ENCODE measurements around the gene PCNA.

Gene PCNA

DNA sequence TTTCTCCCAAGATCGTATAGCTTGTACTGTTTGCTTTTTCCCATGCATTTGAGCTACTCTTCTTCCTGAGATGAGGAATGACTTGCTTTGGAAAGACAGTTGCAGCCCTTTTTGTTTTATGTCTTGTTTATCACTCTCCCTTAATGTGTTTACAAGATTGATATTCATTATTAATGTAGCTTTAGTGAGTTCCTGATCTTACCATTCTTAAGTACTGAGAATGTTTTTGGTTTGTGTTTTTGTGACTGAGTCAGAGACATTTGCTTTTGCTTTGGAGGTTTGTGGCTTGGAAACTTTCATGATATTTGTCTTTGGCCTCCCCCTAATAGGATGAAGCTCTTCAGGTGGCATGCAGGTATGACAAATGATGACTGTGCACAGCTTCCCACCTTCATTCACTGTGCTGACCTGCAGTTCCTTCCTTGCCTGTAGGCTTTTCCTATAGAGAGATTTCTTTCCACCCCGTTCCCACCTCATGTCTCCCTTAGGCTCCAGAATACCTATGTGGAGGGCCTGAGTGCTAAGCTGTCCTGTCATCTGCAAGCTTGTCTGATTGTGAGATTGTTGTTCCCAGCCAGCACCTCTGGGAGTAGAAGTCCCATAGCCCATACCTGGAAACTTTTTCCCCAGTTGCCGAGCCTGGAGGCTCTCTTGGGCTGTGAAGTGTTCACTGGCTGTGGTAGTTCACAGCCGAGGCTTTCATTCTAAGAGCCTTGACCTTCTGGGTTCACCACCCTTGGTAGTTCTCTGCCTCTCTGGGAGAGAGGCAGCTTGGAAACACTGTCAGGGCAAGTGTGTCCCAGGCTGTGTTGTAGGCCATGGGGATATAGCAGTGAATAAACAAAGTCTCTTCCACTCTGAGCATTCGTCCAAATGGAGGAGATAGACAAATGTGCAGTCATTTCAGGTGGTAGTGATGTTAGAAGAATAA, 34.1 kb upstream of the PCNA start:
- H3K27ac ChIP-seq (ENCODE audit: low read length) = no peak overlapping the region
- H3K9ac ChIP-seq (ENCODE audit: low read length in 2 of 2) = no peak overlapping the region

DNA sequence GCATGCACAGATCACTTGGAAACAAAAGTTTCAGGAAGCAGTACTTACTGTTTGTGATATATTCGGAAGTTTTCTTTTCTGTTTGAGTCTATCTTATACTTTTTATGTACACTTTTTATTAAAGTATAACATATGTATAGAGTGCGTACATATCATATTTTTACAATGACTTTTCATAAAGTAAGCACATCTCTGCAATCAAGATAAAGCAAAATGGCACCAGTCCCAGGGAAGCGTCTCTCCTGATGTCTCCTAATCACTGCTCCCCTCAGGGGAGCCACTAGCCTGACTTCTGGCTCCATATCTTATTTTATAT, 33.4 kb upstream of the PCNA start:
- Histone ChIP-seq H3K9me3 (ENCODE audit: control insufficient read depth in 2 of 2, low read length in 2 of 2) (no peaks in the 10 kb centered on the region), H3K4me1 (ENCODE audit: control insufficient read depth, insufficient read depth, low read length) (peaks cover 43% of the 10 kb centered on the region), H3K27ac (ENCODE audit: low read length) (no peak overlapping the region), H3K9ac (ENCODE audit: low read length in 2 of 2) (no peak overlapping the region), H3K4me3 (ENCODE audit: low read length in 2 of 2) (no peak overlapping the region), H3K36me3 (ENCODE audit: control insufficient read depth in 2 of 2, insufficient read depth in 2 of 2, low read length in 2 of 2) (no peaks in the 10 kb centered on the region), H3K27me3 (ENCODE audit: control insufficient read depth in 1 of 2, insufficient read depth in 2 of 2, low read length in 2 of 2) (no peaks in the 10 kb centered on the region)

More for the DNA sequence above, 34.1 kb upstream of the PCNA start:
- H3K4me1 ChIP-seq (ENCODE audit: control insufficient read depth, insufficient read depth, low read length) = peaks cover 37% of the 10 kb centered on the region
- H3K27me3 ChIP-seq (ENCODE audit: control insufficient read depth in 1 of 2, insufficient read depth in 2 of 2, low read length in 2 of 2) = no peaks in the 10 kb centered on the region
- H3K4me3 ChIP-seq (ENCODE audit: low read length in 2 of 2) = no peak overlapping the region
- H3K9me3 ChIP-seq (ENCODE audit: control insufficient read depth in 2 of 2, low read length in 2 of 2) = no peaks in the 10 kb centered on the region
- no peaks in the 10 kb centered on the region for H3K36me3 ChIP-seq (ENCODE audit: control insufficient read depth in 2 of 2, insufficient read depth in 2 of 2, low read length in 2 of 2)

- peaks cover 42% of the 10 kb centered on the region for H3K4me1 ChIP-seq (ENCODE audit: control insufficient read depth, insufficient read depth, low read length)
- no peaks in the 10 kb centered on the region for H3K27me3 ChIP-seq (ENCODE audit: control insufficient read depth in 1 of 2, insufficient read depth in 2 of 2, low read length in 2 of 2)
- H3K36me3 ChIP-seq (ENCODE audit: control insufficient read depth in 2 of 2, insufficient read depth in 2 of 2, low read length in 2 of 2) = no peaks in the 10 kb centered on the region
- no peak overlapping the region for H3K4me3 ChIP-seq (ENCODE audit: low read length in 2 of 2)
- H3K9me3 ChIP-seq (ENCODE audit: control insufficient read depth in 2 of 2, low read length in 2 of 2) = no peaks in the 10 kb centered on the region
- H3K27ac ChIP-seq (ENCODE audit: low read length) = no peak overlapping the region
- no peak overlapping the region for H3K9ac ChIP-seq (ENCODE audit: low read length in 2 of 2)
Observed at GRCh38 chr20:5150226-5151076, 30.7 kb upstream of the PCNA start.

GRCh38 chr20:5149892-5150225, 30.1 kb upstream of the PCNA start:
- Histone ChIP-seq H3K4me3 (ENCODE audit: low read length in 2 of 2) (no peak overlapping the region), H3K4me1 (ENCODE audit: control insufficient read depth, insufficient read depth, low read length) (peaks cover 39% of the 10 kb centered on the region), H3K36me3 (ENCODE audit: control insufficient read depth in 2 of 2, insufficient read depth in 2 of 2, low read length in 2 of 2) (no peaks in the 10 kb centered on the region), H3K27ac (ENCODE audit: low read length) (no peak overlapping the region), H3K9ac (ENCODE audit: low read length in 2 of 2) (no peak overlapping the region), H3K27me3 (ENCODE audit: control insufficient read depth in 1 of 2, insufficient read depth in 2 of 2, low read length in 2 of 2) (no peaks in the 10 kb centered on the region), H3K9me3 (ENCODE audit: control insufficient read depth in 2 of 2, low read length in 2 of 2) (no peaks in the 10 kb centered on the region)

DNA sequence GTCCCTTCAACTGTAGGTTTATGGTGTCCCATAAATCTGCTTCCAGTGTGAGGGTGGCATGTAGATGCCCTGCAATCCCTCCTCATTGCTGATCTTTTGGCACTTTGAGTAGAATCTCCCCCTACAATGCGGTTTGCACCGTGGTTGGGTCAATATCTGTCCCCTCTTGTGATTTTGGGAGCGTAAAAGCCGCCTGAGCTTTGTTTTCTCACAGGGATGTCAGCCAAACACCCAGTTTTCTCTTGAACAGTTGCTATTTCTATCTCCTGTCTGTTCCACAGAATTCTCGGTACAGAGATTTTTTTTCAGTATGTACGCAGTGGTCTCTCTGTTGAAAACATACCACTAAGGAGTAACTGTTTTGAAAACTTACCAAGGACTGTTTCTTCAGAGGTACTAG, 28.8 kb upstream of the PCNA start:
- H3K36me3 ChIP-seq (ENCODE audit: control insufficient read depth in 2 of 2, insufficient read depth in 2 of 2, low read length in 2 of 2) = no peaks in the 10 kb centered on the region
- no peaks in the 10 kb centered on the region for H3K27me3 ChIP-seq (ENCODE audit: control insufficient read depth in 1 of 2, insufficient read depth in 2 of 2, low read length in 2 of 2)
- H3K9ac ChIP-seq (ENCODE audit: low read length in 2 of 2) = no peak overlapping the region
- H3K4me3 ChIP-seq (ENCODE audit: low read length in 2 of 2) = no peak overlapping the region
- no peak overlapping the region for H3K27ac ChIP-seq (ENCODE audit: low read length)
- peaks cover 30% of the 10 kb centered on the region for H3K4me1 ChIP-seq (ENCODE audit: control insufficient read depth, insufficient read depth, low read length)
- H3K9me3 ChIP-seq (ENCODE audit: control insufficient read depth in 2 of 2, low read length in 2 of 2) = no peaks in the 10 kb centered on the region

DNA sequence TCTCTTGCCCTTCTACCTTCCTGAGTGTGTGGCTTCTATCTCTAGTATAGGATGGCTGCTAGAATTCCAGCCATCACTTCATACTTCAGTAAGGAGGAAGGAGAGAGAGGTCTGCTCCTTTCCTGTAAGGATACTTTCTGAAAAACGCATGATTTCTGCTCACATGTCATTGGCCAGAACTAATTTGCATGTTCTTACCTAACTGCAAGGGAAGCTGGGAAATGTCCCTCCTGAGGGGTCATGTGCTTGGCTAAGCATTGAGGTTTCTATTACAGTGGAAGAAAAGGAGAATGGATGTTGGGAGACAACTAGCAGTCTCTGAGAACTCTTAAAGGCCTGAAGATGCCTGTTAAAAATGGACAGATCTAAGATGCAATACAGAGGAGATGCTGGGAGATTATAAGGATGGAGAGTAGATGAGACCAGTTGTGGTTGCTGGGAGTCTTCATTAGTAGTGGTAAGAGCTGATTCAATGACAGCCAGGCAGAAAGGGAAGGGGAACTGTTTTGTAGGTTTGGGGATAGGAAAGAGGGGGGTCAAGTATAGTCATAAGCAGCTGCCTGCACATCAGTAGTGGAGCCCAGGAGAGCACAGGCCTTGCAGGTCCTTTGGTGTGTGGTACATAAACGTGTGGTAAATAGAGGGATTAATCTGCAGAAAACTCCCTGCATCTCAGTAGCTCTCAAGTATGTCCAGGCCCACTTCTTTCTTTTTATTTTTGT, 27.3 kb upstream of the PCNA start:
- Histone ChIP-seq H3K27me3 (ENCODE audit: control insufficient read depth in 1 of 2, insufficient read depth in 2 of 2, low read length in 2 of 2) (no peaks in the 10 kb centered on the region), H3K9me3 (ENCODE audit: control insufficient read depth in 2 of 2, low read length in 2 of 2) (no peaks in the 10 kb centered on the region), H3K9ac (ENCODE audit: low read length in 2 of 2) (no peak overlapping the region), H3K4me1 (ENCODE audit: control insufficient read depth, insufficient read depth, low read length) (peaks cover 31% of the 10 kb centered on the region), H3K27ac (ENCODE audit: low read length) (no peak overlapping the region), H3K4me3 (ENCODE audit: low read length in 2 of 2) (no peak overlapping the region), H3K36me3 (ENCODE audit: control insufficient read depth in 2 of 2, insufficient read depth in 2 of 2, low read length in 2 of 2) (no peaks in the 10 kb centered on the region)

GRCh38 chr20:5146099-5146668, 26.4 kb upstream of the PCNA start:
- H3K27ac ChIP-seq (ENCODE audit: low read length) = no peak overlapping the region
- no peaks in the 10 kb centered on the region for H3K27me3 ChIP-seq (ENCODE audit: control insufficient read depth in 1 of 2, insufficient read depth in 2 of 2, low read length in 2 of 2)
- no peaks in the 10 kb centered on the region for H3K36me3 ChIP-seq (ENCODE audit: control insufficient read depth in 2 of 2, insufficient read depth in 2 of 2, low read length in 2 of 2)
- H3K4me3 ChIP-seq (ENCODE audit: low read length in 2 of 2) = no peak overlapping the region
- H3K9me3 ChIP-seq (ENCODE audit: control insufficient read depth in 2 of 2, low read length in 2 of 2) = no peaks in the 10 kb centered on the region
- no peak overlapping the region for H3K9ac ChIP-seq (ENCODE audit: low read length in 2 of 2)
- peaks cover 39% of the 10 kb centered on the region for H3K4me1 ChIP-seq (ENCODE audit: control insufficient read depth, insufficient read depth, low read length)

- H3K27me3 ChIP-seq (ENCODE audit: control insufficient read depth in 1 of 2, insufficient read depth in 2 of 2, low read length in 2 of 2) = no peaks in the 10 kb centered on the region
- H3K9ac ChIP-seq (ENCODE audit: low read length in 2 of 2) = no peak overlapping the region
- no peaks in the 10 kb centered on the region for H3K9me3 ChIP-seq (ENCODE audit: control insufficient read depth in 2 of 2, low read length in 2 of 2)
- H3K4me1 ChIP-seq (ENCODE audit: control insufficient read depth, insufficient read depth, low read length) = peaks cover 42% of the 10 kb centered on the region
- no peak overlapping the region for H3K4me3 ChIP-seq (ENCODE audit: low read length in 2 of 2)
- H3K27ac ChIP-seq (ENCODE audit: low read length) = no peak overlapping the region
- no peaks in the 10 kb centered on the region for H3K36me3 ChIP-seq (ENCODE audit: control insufficient read depth in 2 of 2, insufficient read depth in 2 of 2, low read length in 2 of 2)
Observed at GRCh38 chr20:5145365-5146098, 25.8 kb upstream of the PCNA start.

- no peaks in the 10 kb centered on the region for H3K27me3 ChIP-seq (ENCODE audit: control insufficient read depth in 1 of 2, insufficient read depth in 2 of 2, low read length in 2 of 2)
- no peak overlapping the region for H3K4me3 ChIP-seq (ENCODE audit: low read length in 2 of 2)
- H3K36me3 ChIP-seq (ENCODE audit: control insufficient read depth in 2 of 2, insufficient read depth in 2 of 2, low read length in 2 of 2) = no peaks in the 10 kb centered on the region
- no peak overlapping the region for H3K9ac ChIP-seq (ENCODE audit: low read length in 2 of 2)
- peaks cover 35% of the 10 kb centered on the region for H3K4me1 ChIP-seq (ENCODE audit: control insufficient read depth, insufficient read depth, low read length)
- no peak overlapping the region for H3K27ac ChIP-seq (ENCODE audit: low read length)
- no peaks in the 10 kb centered on the region for H3K9me3 ChIP-seq (ENCODE audit: control insufficient read depth in 2 of 2, low read length in 2 of 2)
Observed at GRCh38 chr20:5143851-5144250, 24.1 kb upstream of the PCNA start.

DNA sequence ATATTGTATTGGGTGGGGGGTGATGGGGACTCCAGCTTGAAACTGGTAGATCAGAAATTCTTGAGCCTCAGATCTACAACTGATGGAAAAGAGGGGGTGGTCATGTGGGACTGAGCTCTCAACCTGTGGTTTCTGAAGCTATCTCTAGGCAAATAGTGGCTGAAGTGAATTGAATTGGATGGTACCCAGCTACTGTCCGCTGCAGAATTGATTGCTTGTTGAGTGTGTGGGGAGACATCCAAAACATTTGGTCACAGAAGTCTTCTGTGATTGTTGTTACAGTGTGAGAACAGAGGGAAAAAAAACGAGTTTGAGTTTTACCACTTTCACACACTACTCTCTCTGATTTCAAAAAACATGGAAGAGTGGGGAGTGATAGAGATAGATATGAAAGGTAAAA, 21.9 kb upstream of the PCNA start:
- Histone ChIP-seq H3K4me3 (ENCODE audit: low read length in 2 of 2) (no peak overlapping the region), H3K9ac (ENCODE audit: low read length in 2 of 2) (no peak overlapping the region), H3K27me3 (ENCODE audit: control insufficient read depth in 1 of 2, insufficient read depth in 2 of 2, low read length in 2 of 2) (no peaks in the 10 kb centered on the region), H3K27ac (ENCODE audit: low read length) (no peak overlapping the region), H3K9me3 (ENCODE audit: control insufficient read depth in 2 of 2, low read length in 2 of 2) (no peaks in the 10 kb centered on the region), H3K36me3 (ENCODE audit: control insufficient read depth in 2 of 2, insufficient read depth in 2 of 2, low read length in 2 of 2) (no peaks in the 10 kb centered on the region), H3K4me1 (ENCODE audit: control insufficient read depth, insufficient read depth, low read length) (peaks cover 30% of the 10 kb centered on the region)
